Measurements from ENCODE around the gene STK39.

- no peak for TF ChIP-seq POLR2A (IDR thresholded peaks at IDR 0.05)
- TF ChIP-seq, protein P1, sequence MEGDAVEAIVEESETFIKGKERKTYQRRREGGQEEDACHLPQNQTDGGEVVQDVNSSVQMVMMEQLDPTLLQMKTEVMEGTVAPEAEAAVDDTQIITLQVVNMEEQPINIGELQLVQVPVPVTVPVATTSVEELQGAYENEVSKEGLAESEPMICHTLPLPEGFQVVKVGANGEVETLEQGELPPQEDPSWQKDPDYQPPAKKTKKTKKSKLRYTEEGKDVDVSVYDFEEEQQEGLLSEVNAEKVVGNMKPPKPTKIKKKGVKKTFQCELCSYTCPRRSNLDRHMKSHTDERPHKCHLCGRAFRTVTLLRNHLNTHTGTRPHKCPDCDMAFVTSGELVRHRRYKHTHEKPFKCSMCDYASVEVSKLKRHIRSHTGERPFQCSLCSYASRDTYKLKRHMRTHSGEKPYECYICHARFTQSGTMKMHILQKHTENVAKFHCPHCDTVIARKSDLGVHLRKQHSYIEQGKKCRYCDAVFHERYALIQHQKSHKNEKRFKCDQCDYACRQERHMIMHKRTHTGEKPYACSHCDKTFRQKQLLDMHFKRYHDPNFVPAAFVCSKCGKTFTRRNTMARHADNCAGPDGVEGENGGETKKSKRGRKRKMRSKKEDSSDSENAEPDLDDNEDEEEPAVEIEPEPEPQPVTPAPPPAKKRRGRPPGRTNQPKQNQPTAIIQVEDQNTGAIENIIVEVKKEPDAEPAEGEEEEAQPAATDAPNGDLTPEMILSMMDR (IDR thresholded peaks at IDR 0.05) = no peak
- no peak for TF ChIP-seq POLR2AphosphoS5 (IDR thresholded peaks at IDR 0.05)
- TF ChIP-seq EP300 (IDR thresholded peaks at IDR 0.05) = no peak
Measured at GRCh38 chr2:168105127-168105683, 142.2 kb downstream of the STK39 start.
